Aorta (tissue), 5 donors: ENCODE data around the gene PAFAH1B1. TPM values are rescaled to one million over a fixed set of nuclear protein-coding genes. Genes with fewer than 3 reads are reported as not detected.
A peak's percentile ranks its signal among the peaks of the same experiment; 100 is the strongest.

Experiments
- ATAC-seq: fragments of 200-7000 bp; cut with Tn5 transposase; one replicate; pipeline ENCODE4 v1.9.1; 2022; ENCODE audit warnings: moderate library complexity; ENCODE audit not compliant: low FRiP score
- DNase-seq, 2 donors: peaks; one replicate each; pipeline ENCODE4 v3.0.0-alpha.2; 2020
- H3K27ac ChIP-seq, 2 donors: one replicate each; pipeline ENCODE4 v1.5.1; 2013; ENCODE audit warnings: low read length in 2 of 2, mild to moderate bottlenecking in 2 of 2, moderate library complexity in 2 of 2, control low read depth in 1 of 2, inconsistent platforms in 1 of 2, low read depth in 1 of 2
- H3K27me3 ChIP-seq, 2 donors: one replicate each; pipeline ENCODE4 v1.6.1; 2013; ENCODE audit warnings: control low read depth in 1 of 2, low read length in 1 of 2, mild to moderate bottlenecking in 1 of 2, moderate library complexity in 1 of 2; ENCODE audit not compliant: insufficient read depth in 2 of 2, control insufficient read depth in 1 of 2
- H3K36me3 ChIP-seq, 2 donors: one replicate each; pipeline ENCODE4 v1.6.1; 2013; ENCODE audit warnings: control low read depth in 1 of 2, low read length in 1 of 2, mild to moderate bottlenecking in 1 of 2; ENCODE audit not compliant: insufficient read depth in 2 of 2, control insufficient read depth in 1 of 2
- H3K4me1 ChIP-seq, 2 donors: one replicate each; pipeline ENCODE4 v1.6.1; 2013; ENCODE audit warnings: low read length in 2 of 2, control low read depth in 1 of 2, mild to moderate bottlenecking in 1 of 2, moderate library complexity in 1 of 2; ENCODE audit not compliant: insufficient read depth in 2 of 2, control insufficient read depth in 1 of 2
- H3K4me3 ChIP-seq, 2 donors: one replicate each; pipeline ENCODE4 v1.5.1; 2013; ENCODE audit warnings: low read length in 2 of 2, control low read depth in 1 of 2, mild to moderate bottlenecking in 1 of 2
- H3K9me3 ChIP-seq: one replicate; pipeline ENCODE4 v1.6.1; 2013; ENCODE audit warnings: mild to moderate bottlenecking, low read length; ENCODE audit not compliant: control insufficient read depth
- WGBS, 2 donors: extraction: QIAGEN DNeasy Blood & Tissue Kit; methylation state at CpG; one replicate each; pipeline ENCODE4 v1.1.7; 2013; 5-methylcytosine and 5-hydroxymethylcytosine counted together
- intact Hi-C, 2 donors: fragments of 100-400 bp; cut with DNase I; formaldehyde crosslinking; loops; one replicate each; pipeline versions ENCODE4 v1.14.2 to v1.15.0; 2022
- polyA plus RNA-seq, 2 donors: library from polyadenylated mRNA; stranded (reverse); fragments of 200-250 nt; gene quantifications; one replicate each; pipeline ENCODE4 v1.2.3, GENCODE V29; 2013
- total RNA-seq, 2 donors: library from RNA; stranded (reverse); fragmentation: NEBNext Ultra II Directional; extraction: Animal tissue kit (Norgen Biotek cat#: 25700); gene quantifications; one replicate each; pipeline ENCODE4 v1.2.1, GENCODE V29; 2021
- donor health status: healthy with polysubstance abuse.
- donor health status: Bipolar disorder and iron deficiency.
- donor health status: DM: no; HTN: no; CAD: no.
- donor health status: DM: no; HTN: no; CAD: no.
- donor health status: DM: yes; HTN: yes; CAD: no.

The PAFAH1B1 gene
- total and polyA plus RNA-seq, 4 donors: 47.0 to 176 (median 111) TPM

DNA sequence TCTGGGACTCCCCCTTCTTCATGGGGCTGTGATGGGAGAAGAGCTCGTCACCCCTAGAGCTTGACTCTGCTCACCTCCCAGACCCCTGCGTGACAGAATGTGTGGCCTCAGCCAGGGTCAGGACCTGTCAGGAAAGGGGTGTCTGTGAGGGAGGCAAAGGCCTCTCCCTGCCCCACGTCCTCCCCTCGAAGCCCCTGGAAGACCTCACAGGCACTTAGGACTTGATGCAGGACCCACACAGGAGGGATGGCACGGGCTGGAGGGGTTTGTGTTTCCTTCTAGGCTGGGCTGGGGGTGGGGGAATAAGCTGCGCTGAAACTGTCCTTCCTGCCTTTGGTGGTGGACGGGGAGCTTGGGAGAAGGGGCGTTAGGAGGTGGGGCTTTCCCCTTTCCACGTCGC lies 129.2 kb downstream of the PAFAH1B1 start:
- H3K27ac ChIP-seq: no peak overlapping the region
- no peaks in the 10 kb centered on the region for H3K36me3 ChIP-seq
- intact Hi-C loops: no loop called here
- no peak for ATAC-seq
- no peaks in the 10 kb centered on the region for H3K27me3 ChIP-seq
- 60 to 64% methylated on average over 10 of the region's 10 CpGs for WGBS, 2 donors
- H3K9me3 ChIP-seq: no peaks in the 10 kb centered on the region
- H3K4me1 ChIP-seq: no peaks in the 10 kb centered on the region
- no peak for DNase-seq
- H3K4me3 ChIP-seq: no peak overlapping the region

DNA sequence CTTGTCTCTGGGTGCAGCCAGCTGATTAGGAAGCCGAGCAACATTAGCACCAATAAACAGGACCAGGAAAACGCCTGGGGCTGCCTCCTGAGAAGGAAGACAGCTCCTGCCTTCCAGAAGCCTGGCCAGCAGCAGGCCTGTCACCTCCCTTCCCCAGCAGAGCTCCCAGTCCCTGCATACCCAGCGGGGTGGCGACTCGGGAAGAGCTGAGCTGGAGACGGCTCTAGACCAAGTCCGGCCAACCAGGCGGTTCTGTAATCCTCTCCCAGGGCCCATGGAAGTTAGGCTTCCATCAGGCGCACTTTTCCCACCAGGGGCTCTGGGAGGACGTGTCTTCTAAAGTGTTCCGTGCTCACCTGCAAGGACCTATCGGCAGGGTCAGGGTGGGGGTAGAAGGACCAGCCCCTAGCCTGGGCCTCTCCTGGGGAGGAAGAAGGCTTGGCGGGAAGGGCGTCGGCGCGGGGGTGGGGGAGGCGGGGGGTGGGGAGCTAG lies 130.1 kb downstream of the PAFAH1B1 start:
- ATAC-seq: peak; percentile 13
- H3K27ac ChIP-seq: no peak overlapping the region
- H3K27me3 ChIP-seq: no peaks in the 10 kb centered on the region
- no peak overlapping the region for H3K4me3 ChIP-seq
- intact Hi-C loops: no loop called here
- no peaks in the 10 kb centered on the region for H3K9me3 ChIP-seq
- DNase-seq: no peak
- no peaks in the 10 kb centered on the region for H3K4me1 ChIP-seq
- no peaks in the 10 kb centered on the region for H3K36me3 ChIP-seq
- 25 to 28% methylated on average over 12 to 18 of the region's 18 CpGs for WGBS, 2 donors

DNA sequence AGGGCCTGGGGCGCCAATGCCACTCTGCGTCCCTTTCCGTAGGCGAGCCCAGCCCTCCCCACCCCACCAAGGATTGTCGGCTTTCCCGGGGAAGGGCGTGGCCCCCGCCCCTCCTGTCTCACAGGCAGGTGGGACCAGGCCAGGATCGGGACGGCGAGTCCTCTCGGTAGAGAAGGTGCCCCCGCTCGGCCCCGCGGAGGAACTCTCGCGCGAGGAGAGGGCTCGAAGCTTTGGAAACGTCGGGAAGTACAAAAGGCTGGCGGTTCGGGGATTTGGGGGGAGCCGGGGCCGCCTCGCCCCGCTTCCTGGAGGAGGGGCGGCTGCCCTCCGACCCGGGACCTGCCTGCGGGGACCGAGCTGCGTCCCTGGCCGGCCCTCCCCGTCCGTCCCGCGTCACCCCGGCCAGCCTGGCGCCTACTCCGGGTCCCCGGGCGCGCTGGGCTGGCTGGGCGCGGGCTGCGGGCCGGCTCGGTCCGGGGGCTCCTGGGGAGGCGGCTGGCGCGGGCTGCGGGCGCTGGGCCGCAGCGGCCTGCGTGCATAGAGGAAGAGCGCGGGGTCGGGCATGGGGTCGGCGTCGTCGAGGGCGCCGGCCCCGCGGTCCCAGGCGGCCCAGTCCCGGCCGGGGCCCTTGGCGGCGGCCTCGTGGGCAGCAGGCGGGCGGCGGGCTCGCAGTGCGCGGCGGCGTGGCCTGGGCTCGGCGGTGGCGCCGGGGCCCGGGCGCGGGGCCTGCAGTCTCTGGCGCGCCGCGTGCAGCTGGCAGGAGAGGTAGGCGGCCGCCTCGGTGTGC lies 130.7 kb downstream of the PAFAH1B1 start:
- peak; percentile 47 for ATAC-seq
- intact Hi-C loops: no loop called here
- Histone ChIP-seq H3K27ac (no peak overlapping the region), H3K27me3 (no peaks in the 10 kb centered on the region), H3K9me3 (no peaks in the 10 kb centered on the region), H3K4me3 (peak overlapping the region in 1 of 2 donors; percentile 5), H3K36me3 (no peaks in the 10 kb centered on the region), H3K4me1 (no peaks in the 10 kb centered on the region)
- WGBS, 2 donors: 2% methylated on average over 67 to 98 of the region's 98 CpGs
- no peak for DNase-seq

DNA sequence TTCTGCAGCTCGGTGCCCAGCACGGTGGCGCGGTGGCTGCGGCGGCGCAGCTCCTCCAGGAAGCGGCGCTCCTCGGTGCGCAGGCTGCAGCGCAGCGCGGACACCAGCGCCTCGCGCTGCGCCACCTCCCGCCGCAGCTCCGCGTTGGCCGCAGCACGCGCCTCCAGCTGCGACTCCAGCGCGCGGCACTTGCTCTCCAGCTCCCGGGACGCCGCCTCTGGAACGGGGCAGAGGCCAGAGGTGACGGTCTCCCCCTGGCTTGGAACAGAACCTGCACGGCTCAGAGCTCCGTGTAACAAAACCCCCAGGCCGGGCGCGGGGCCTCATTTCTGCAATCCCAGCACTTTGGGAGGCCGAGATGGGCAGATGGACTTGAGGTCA lies 131.3 kb downstream of the PAFAH1B1 start:
- Histone ChIP-seq H3K4me1 (no peaks in the 10 kb centered on the region), H3K4me3 (peak overlapping the region in 1 of 2 donors; percentile 5), H3K36me3 (no peaks in the 10 kb centered on the region), H3K9me3 (no peaks in the 10 kb centered on the region), H3K27me3 (no peaks in the 10 kb centered on the region), H3K27ac (no peak overlapping the region)
- intact Hi-C loops: no loop called here
- DNase-seq (no peak), ATAC-seq (no peak)
- WGBS, 2 donors: 1 to 3% methylated on average over 40 of the region's 40 CpGs

DNA sequence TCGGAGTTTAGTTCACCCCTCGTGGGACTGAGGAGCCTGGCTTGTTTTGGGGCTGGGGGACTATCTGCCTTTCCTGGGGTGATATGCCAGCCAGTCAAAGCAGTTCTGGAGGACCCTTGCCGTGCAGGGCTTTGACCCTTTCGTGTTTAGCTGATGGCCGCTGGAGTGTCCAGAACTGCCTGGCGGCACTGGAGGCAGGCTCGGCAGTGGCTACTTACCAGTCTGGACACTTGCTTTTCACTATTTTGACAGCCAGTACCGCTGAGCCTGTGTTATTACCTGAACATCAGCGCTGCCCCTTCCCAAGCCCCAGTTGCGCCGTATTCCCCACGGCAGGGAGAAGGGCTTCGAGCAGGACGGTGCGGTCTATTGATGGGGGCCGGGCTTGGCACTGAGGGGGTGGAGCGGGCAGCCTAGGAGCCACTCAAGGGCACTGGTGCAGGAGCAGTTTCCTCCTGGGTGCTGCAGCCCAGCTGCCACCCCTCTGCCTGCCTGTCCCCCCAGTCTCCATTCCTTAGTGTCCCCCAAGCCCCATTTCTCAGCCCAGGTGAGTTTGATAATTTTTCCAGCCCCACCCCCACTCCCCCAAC lies 137.4 kb downstream of the PAFAH1B1 start:
- H3K27me3 ChIP-seq: no peaks in the 10 kb centered on the region
- H3K36me3 ChIP-seq: no peaks in the 10 kb centered on the region
- no peaks in the 10 kb centered on the region for H3K4me1 ChIP-seq
- H3K27ac ChIP-seq: no peak overlapping the region
- no peak overlapping the region for H3K4me3 ChIP-seq
- 77 to 80% methylated on average over 17 of the region's 17 CpGs for WGBS, 2 donors
- no peak for ATAC-seq
- DNase-seq: no peak
- intact Hi-C loops: no loop called here
- no peaks in the 10 kb centered on the region for H3K9me3 ChIP-seq

DNA sequence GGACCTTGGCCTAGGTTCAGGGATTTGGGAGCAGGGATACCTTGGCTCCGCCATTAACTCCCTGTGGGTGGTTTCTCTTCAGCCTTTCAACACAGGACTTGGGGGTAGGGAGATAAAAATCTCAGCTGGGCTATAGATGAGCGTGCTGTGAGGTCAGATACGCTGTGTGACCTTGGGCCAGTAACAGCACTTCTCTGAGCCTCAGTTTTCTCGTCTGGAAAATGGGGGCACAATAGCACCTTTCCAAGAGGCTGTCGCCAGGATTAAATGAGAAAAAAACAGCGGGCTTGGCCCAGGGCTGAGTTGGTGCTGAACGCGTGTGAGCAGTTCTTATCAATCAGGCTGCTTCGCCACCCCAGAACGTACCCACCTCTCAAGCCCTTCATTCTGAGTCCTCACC lies 138.4 kb downstream of the PAFAH1B1 start:
- WGBS, 2 donors: 85 to 86% methylated on average over 10 of the region's 10 CpGs
- no peak overlapping the region for H3K4me3 ChIP-seq
- no peaks in the 10 kb centered on the region for H3K27me3 ChIP-seq
- intact Hi-C loops: no loop called here
- ATAC-seq: no peak
- no peaks in the 10 kb centered on the region for H3K9me3 ChIP-seq
- no peak overlapping the region for H3K27ac ChIP-seq
- H3K36me3 ChIP-seq: no peaks in the 10 kb centered on the region
- no peak for DNase-seq
- H3K4me1 ChIP-seq: no peaks in the 10 kb centered on the region

DNA sequence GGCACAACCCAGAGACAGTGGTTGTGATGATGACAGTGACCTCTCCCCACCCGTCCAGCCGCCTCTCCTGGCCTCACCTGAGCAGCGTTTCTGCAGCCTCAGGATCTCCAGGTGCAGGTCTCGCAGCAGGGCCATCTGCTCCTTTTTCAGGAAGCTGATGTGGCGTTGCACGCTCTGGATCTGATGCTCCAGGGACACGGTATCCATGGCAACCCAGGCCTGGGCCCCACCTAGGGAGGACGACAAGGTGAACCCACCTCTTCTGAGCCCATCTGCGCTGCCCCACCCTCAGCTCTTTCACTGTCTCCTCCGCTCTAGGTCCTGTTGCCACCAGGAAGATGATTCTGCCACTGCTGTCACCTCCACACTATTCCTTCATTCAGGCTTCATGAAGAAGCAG lies 141.5 kb downstream of the PAFAH1B1 start:
- H3K27me3 ChIP-seq: no peaks in the 10 kb centered on the region
- WGBS, 2 donors: 82 to 83% methylated on average over 10 of the region's 10 CpGs
- intact Hi-C loops: no loop called here

More for the DNA sequence above, 141.5 kb downstream of the PAFAH1B1 start:
- no peaks in the 10 kb centered on the region for H3K36me3 ChIP-seq
- H3K9me3 ChIP-seq: no peaks in the 10 kb centered on the region
- no peak overlapping the region for H3K27ac ChIP-seq
- no peak for DNase-seq
- no peak for ATAC-seq
- no peaks in the 10 kb centered on the region for H3K4me1 ChIP-seq
- H3K4me3 ChIP-seq: no peak overlapping the region
